Muscle layer of colon (tissue), 2 donors: ENCODE data around the gene KDM6B.

Experiments
- H3K27ac ChIP-seq: one replicate; pipeline ENCODE4 v1.7.0; 2013; ENCODE audit warnings: low read depth, mild to moderate bottlenecking, low read length, moderate library complexity
- H3K27me3 ChIP-seq, 2 donors: one replicate each; pipeline ENCODE4 v1.7.0; 2013; ENCODE audit warnings: low read length in 2 of 2, mild to moderate bottlenecking in 2 of 2; ENCODE audit not compliant: insufficient read depth in 2 of 2, control insufficient read depth in 1 of 2
- H3K36me3 ChIP-seq: one replicate; pipeline ENCODE4 v1.7.0; 2013; ENCODE audit warnings: mild to moderate bottlenecking, low read length; ENCODE audit not compliant: insufficient read depth
- H3K4me1 ChIP-seq: one replicate; pipeline ENCODE4 v1.7.0; 2013; ENCODE audit warnings: mild to moderate bottlenecking, low read length; ENCODE audit not compliant: insufficient read depth
- H3K4me3 ChIP-seq, 2 donors: one replicate each; pipeline ENCODE4 v1.7.0; 2013; ENCODE audit warnings: low read length in 2 of 2, low read depth in 1 of 2, mild to moderate bottlenecking in 1 of 2, moderate library complexity in 1 of 2
- H3K9ac ChIP-seq: one replicate; pipeline ENCODE4 v1.7.0; 2013; ENCODE audit warnings: low read length
- H3K9me3 ChIP-seq: one replicate; pipeline ENCODE4 v1.7.0; 2013; ENCODE audit warnings: mild to moderate bottlenecking, low read length
- donor health status: abdominal sarcoma.
- donor health status: Adenocarcinoma of cecum.

Gene KDM6B

GRCh38 chr17:7836596-7837407, 2.8 kb downstream of the KDM6B start:
- H3K27me3 ChIP-seq, result no peaks in the 10 kb centered on the region
- no peaks in the 10 kb centered on the region for H3K9me3 ChIP-seq
- peak overlapping the region; percentile 92 to 94 for H3K4me3 ChIP-seq
- H3K27ac ChIP-seq, result peak overlapping the region; percentile 97
- peaks cover 8% of the 10 kb centered on the region for H3K36me3 ChIP-seq
- H3K4me1 ChIP-seq, result peaks cover 50% of the 10 kb centered on the region
- peak overlapping the region; percentile 68 for H3K9ac ChIP-seq

- Histone ChIP-seq H3K4me3 (peak overlapping the region in 1 of 2 donors; percentile 94), H3K27ac (peak overlapping the region; percentile 97), H3K4me1 (peaks cover 50% of the 10 kb centered on the region), H3K9ac (peak overlapping the region; percentile 50), H3K27me3 (no peaks in the 10 kb centered on the region), H3K36me3 (peaks cover 8% of the 10 kb centered on the region), H3K9me3 (no peaks in the 10 kb centered on the region)
Observed at GRCh38 chr17:7837408-7838088, 3.5 kb downstream of the KDM6B start.

GRCh38 chr17:7838090-7839075, 4.4 kb downstream of the KDM6B start:
- Histone ChIP-seq H3K4me1 (peaks cover 53% of the 10 kb centered on the region), H3K4me3 (peak overlapping the region in 1 of 2 donors; percentile 94), H3K36me3 (peaks cover 8% of the 10 kb centered on the region), H3K27ac (peak overlapping the region; percentile 97), H3K9me3 (no peaks in the 10 kb centered on the region), H3K9ac (peak overlapping the region; percentile 19), H3K27me3 (no peaks in the 10 kb centered on the region)

- Histone ChIP-seq H3K27me3 (no peaks in the 10 kb centered on the region), H3K4me1 (peaks cover 51% of the 10 kb centered on the region), H3K36me3 (peaks cover 8% of the 10 kb centered on the region), H3K4me3 (peak overlapping the region in 1 of 2 donors; percentile 30), H3K9me3 (no peaks in the 10 kb centered on the region), H3K27ac (peak overlapping the region; percentile 77), H3K9ac (peak overlapping the region; percentile 19)
Observed at GRCh38 chr17:7839190-7839875, 5.3 kb downstream of the KDM6B start.

- Histone ChIP-seq H3K4me1 (peaks cover 52% of the 10 kb centered on the region), H3K9ac (no peak overlapping the region)
Observed at GRCh38 chr17:7839876-7840261, 5.9 kb downstream of the KDM6B start.

GRCh38 chr17:7840441-7840840, 6.4 kb downstream of the KDM6B start:
- no peaks in the 10 kb centered on the region for H3K9me3 ChIP-seq
- H3K27ac ChIP-seq, result no peak overlapping the region
- H3K27me3 ChIP-seq, result no peaks in the 10 kb centered on the region
- peaks cover 58% of the 10 kb centered on the region for H3K4me1 ChIP-seq
- H3K9ac ChIP-seq, result no peak overlapping the region
- peaks cover 8% of the 10 kb centered on the region for H3K36me3 ChIP-seq
- no peak overlapping the region for H3K4me3 ChIP-seq

More at GRCh38 chr17:7839876-7840261, 5.9 kb downstream of the KDM6B start:
- Histone ChIP-seq H3K27ac (no peak overlapping the region), H3K36me3 (peaks cover 8% of the 10 kb centered on the region), H3K9me3 (no peaks in the 10 kb centered on the region), H3K27me3 (no peaks in the 10 kb centered on the region), H3K4me3 (no peak overlapping the region)

- H3K36me3 ChIP-seq, result peaks cover 8% of the 10 kb centered on the region
- peaks cover 61% of the 10 kb centered on the region for H3K4me1 ChIP-seq
- peak overlapping the region; percentile 97 for H3K27ac ChIP-seq
- H3K9me3 ChIP-seq, result no peaks in the 10 kb centered on the region
- peak overlapping the region in 1 of 2 donors; percentile 91 for H3K4me3 ChIP-seq
- peak overlapping the region; percentile 83 for H3K9ac ChIP-seq
- no peaks in the 10 kb centered on the region for H3K27me3 ChIP-seq
Observed at GRCh38 chr17:7840875-7841274, 6.9 kb downstream of the KDM6B start.

GRCh38 chr17:7841396-7841914, 7.4 kb downstream of the KDM6B start:
- Histone ChIP-seq H3K4me3 (peak overlapping the region; percentile 75 to 91), H3K9ac (peak overlapping the region; percentile 83), H3K4me1 (peaks cover 60% of the 10 kb centered on the region), H3K9me3 (no peaks in the 10 kb centered on the region), H3K27ac (peak overlapping the region; percentile 97), H3K36me3 (peaks cover 11% of the 10 kb centered on the region), H3K27me3 (no peaks in the 10 kb centered on the region)

- H3K9me3 ChIP-seq, result no peaks in the 10 kb centered on the region
- peak overlapping the region; percentile 89 for H3K9ac ChIP-seq
- peaks cover 14% of the 10 kb centered on the region for H3K36me3 ChIP-seq
- peak overlapping the region; percentile 97 for H3K27ac ChIP-seq
- H3K4me3 ChIP-seq, result peak overlapping the region; percentile 75 to 91
- peaks cover 56% of the 10 kb centered on the region for H3K4me1 ChIP-seq
- H3K27me3 ChIP-seq, result no peaks in the 10 kb centered on the region
Observed at GRCh38 chr17:7841915-7842379, 7.9 kb downstream of the KDM6B start.
